Occipital lobe (tissue), 2 donors: ENCODE data around the gene NT5C2. TPM values are rescaled to one million over a fixed set of nuclear protein-coding genes. Genes with fewer than 3 reads are reported as not detected.
"Not testable (repeated sequence)": the region's sequence is repeated elsewhere in the genome, so short reads cannot be mapped to it uniquely, and the experiment has no call there.

Experiments
- DNase-seq: peaks from one replicate; lab custom pipeline; 2025; lab: John Stamatoyannopoulos, UW
- total RNA-seq: library from RNA; depleted of rRNA; stranded (reverse); fragments of >200 nt; gene quantifications from one replicate; pipeline ENCODE4 v1.2.3, GENCODE V29; 2014

Gene NT5C2
- total RNA-seq, 1 donor from 2014 or later: 96.7 TPM

DNA sequence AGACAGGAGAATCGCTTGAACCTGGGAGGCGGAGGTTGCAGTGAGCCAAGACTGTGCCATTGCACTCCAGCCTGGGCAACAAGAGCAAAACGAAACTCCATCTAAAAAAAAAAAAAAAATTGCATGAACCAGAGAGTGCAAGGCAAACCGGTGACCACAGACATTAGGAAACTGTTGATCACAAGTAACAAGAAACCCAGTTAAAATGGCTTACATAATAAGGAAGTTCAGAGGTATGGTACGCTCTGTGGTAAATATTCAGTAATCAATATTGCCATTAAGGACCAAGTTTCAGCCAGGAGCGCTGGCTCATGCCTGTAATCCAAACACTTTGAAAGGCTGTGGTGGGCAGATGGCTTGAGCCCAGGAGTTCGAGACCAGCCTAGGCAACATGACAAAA lies 9.2 kb upstream of the NT5C2 start:
- no peak for DNase-seq

GRCh38 chr10:103199488-103199887 lies 6.4 kb upstream of the NT5C2 start:
- no peak for DNase-seq

GRCh38 chr10:103198648-103199047 lies 5.6 kb upstream of the NT5C2 start:
- DNase-seq: no peak

DNA sequence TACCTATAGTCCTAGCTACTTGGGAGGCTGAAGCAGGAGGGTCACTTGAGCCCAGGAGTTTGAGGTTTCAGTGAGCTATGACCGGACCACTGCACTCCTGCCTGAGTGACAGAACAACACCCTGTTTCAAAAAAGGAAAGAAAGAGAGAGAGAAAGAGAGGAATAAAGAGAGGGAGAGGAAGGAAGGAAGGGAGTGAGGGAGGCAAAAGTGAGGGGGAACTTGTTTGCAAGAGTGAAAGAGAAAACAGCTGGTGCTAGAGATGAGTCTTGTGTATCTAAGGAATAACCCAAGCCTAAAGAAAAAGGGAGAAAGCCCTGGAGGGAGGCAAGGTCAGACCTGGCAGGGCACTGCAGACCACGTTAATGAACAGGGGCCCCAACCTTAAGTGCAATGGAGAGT lies 4.8 kb upstream of the NT5C2 start:
- no peak for DNase-seq

GRCh38 chr10:103197174-103197573 lies 4.1 kb upstream of the NT5C2 start:
- DNase-seq: no peak

DNA sequence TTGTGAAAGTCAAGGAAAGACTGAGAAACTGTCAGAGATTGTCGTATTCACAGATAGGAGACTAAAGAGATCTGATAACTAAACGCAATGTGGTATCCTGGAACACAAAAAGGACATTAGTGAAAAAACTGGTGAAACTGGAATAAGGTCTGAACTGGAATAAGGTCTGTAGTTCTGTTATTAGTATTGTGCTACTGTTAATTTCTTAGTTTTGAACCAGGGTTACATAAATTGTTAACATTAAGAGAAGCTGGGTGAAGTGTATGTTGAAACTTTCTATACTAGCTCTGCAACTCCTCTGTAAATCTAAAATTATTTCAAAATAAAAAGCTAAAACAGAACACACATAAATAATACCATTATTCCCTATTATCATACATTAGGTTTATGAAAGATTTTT lies 3.4 kb upstream of the NT5C2 start:
- DNase-seq: no peak

- DNase-seq: no peak
Measured at GRCh38 chr10:103193820-103194529, 903 bp upstream of the NT5C2 start.

- DNase-seq: peak; percentile 59
Measured at GRCh38 chr10:103192451-103193106, 493 bp downstream of the NT5C2 start.

DNA sequence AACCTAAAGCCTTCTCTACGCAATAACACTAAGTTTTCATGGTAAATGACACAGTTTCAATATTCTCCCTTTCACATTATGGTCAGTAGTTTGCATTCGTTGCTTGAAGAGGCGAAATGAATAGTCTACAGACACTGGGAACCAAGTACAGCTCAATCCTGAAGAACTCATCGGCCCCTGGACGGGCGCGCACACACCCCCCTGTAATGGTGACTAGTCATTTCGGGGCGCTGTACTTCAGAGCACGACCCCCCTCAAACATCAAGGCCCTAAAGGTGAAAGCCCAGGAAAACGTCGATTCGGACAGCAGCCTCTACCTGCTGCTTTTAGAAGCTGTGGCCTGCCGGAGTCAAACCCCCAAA lies 1.0 kb downstream of the NT5C2 start:
- no peak for DNase-seq

DNA sequence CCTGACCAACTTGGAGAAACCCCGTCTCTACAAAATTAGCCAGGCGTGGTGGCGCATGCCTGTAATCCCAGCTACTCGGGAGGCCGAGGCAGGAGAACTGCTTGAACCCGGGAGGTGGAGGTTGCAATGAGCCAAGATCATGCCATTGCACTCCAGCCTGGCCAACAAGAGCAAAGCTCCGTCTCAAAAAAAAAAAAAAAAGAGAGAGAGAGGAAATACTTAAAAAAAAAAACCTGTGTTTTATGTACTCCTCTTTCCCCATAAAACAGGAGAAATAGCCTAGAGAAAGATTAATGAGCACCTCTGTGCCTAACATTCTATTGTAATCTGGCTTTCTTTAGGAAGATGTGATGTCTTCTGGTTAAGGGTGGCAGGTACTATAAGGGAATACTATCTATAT lies 1.9 kb downstream of the NT5C2 start:
- DNase-seq: not testable (repeated sequence)

DNA sequence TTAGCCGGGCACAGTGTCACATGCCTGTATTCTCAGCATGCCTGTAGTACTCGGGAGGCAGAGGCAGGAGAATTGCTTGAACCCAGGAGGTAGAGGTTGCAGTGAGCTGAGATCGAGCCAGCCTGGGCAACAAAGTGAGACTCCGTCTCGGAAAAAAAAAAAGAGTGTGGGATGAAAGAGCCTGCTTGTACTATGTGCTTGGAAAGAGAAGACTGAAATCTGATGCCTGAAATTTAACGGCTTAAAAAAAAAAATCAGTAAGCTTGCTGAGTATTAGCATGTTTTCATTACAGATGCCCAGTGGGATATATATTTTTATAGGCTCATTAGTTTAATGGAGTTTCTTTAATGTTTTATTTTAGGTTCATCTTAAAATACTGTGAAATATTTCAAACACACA lies 4.2 kb downstream of the NT5C2 start:
- no peak for DNase-seq

DNA sequence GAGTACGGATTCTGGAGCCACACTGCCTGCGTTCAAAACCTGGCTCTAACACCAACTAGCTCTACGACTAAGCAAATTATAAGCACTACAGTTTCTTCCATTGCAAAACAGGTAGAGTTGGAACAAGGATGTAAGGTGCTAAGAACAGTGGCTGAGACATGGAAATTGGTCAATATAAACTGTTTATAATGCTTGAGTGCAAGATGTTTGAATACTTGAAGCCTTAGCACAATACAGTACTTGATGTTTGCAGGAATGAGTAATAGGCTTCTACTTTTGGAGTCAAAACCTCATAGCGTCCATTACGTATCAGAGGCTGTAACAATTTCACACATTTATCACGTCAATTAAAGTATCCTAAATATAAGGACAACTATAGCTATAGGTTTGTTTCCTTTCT lies 6.9 kb downstream of the NT5C2 start:
- DNase-seq: no peak

DNA sequence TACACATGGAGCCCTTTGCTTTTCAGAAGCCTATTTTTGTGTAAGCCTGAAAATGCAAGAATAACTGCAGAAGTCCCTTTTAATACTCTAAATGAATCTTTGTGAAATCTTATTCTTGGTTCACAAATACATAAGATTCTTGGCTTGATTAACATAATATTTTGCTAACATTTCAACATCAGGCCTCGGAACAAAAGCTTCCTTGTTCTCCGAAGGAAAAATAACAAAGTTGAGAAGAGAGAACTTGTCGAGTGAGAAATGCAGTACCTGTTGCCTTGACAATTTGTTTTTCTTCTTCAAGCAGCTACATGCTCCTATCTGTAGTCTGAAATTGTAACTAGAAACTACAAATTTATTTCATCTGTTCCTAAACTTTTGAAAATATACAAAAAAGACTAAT lies 8.5 kb downstream of the NT5C2 start:
- no peak for DNase-seq

- not testable (repeated sequence) for DNase-seq
Measured at GRCh38 chr10:103183991-103184451, 9.1 kb downstream of the NT5C2 start.

- no peak for DNase-seq
Measured at GRCh38 chr10:103181244-103181643, 11.8 kb downstream of the NT5C2 start.

DNA sequence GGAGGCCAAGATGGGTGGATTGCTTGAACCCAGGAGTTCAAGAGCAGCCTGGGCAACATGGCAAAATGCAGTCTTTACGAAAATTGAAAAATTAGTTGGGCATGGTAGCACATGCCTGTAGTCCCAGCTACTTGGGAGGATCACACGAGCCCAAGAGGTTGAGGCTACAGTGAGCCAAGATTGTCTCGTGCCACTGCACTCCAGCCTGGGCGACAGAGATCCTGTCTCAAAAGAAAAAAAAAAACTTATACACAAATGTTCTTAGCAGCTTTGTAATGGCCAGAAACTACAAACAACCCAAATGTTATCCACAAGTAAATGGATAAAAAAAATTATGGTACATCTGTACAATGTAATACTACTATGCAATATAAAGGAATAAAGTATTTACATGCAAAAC lies 12.6 kb downstream of the NT5C2 start:
- no peak for DNase-seq

DNA sequence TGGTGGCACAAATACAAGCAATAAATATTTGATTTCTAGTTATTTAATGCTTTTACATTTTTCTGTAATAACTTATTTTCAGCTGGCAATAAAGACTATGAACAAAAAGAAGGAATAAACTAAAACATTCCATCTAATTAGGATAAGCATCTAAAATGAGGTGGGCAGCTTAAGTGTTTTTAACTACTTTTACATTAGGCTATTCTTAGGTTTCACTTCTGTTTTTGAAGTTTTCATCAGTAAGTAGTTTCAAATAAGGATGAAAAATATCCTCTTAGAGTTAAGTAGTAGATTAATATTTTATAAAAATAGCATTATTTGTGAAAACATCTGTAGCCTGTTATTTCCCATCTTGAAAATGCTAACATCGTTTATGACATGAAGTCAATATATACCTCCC lies 15.9 kb downstream of the NT5C2 start:
- no peak for DNase-seq

GRCh38 chr10:103175580-103176285 lies 17.3 kb downstream of the NT5C2 start:
- DNase-seq: no peak

- DNase-seq: not testable (repeated sequence)
Measured at GRCh38 chr10:103174324-103174723, 18.7 kb downstream of the NT5C2 start.

DNA sequence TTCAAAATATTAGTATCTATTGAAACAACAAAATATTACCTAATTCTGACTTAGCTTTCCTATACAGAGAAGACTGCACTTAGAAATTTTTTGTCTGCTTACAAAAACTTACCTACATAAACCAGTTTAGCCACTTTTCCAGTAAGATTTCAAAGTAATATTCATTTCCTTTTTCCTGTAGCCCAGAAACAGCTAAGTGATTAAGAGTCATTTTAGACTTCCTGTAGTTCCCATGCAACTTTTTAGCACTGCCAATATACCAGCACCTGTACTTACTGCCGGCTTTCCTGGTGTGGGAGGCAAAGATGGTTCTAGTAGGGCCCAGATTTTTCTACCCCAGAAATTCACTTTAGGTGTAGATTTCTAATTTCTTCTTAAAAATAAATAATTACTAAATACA lies 21.8 kb downstream of the NT5C2 start:
- no peak for DNase-seq

- no peak for DNase-seq
Measured at GRCh38 chr10:103168438-103168837, 24.6 kb downstream of the NT5C2 start.

DNA sequence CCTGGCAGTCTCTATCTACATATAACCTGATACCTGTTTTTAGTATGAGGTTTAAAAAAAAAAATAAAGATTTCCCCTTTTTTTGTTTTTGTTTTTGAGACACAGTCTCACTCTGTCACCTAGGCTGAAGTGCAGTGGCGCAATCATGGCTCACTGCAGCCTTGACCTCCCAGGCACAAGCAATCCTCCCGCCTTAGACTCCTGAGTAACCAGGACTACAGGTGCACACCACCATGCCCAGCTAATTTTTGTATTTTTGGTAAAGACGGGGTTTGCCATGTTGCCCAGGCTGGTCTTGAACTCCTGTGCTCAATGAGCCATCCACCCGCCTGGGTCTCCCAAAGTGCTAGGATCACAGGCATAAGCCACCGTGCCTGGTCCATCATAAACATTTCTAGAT lies 25.5 kb downstream of the NT5C2 start:
- not testable (repeated sequence) for DNase-seq

GRCh38 chr10:103166523-103166922 lies 26.5 kb downstream of the NT5C2 start:
- DNase-seq: no peak
